Inflammatory macrophage (primary cell): ENCODE measurements around the gene MYPN.
A peak's percentile ranks its signal among the peaks of the same experiment; 100 is the strongest.
"Not testable (repeated sequence)": the region's sequence is repeated elsewhere in the genome, so short reads cannot be mapped to it uniquely, and the experiment has no call there.

Source experiments
- DNase-seq, 2 donors: peaks; one replicate each; pipeline ENCODE4 v3.0.0-alpha.2; 2020 to 2022

Gene MYPN

GRCh38 chr10:68237173-68237572 is 127.9 kb downstream of the MYPN start:
- DNase-seq, result no peak

GRCh38 chr10:68238371-68238770 is 129.1 kb downstream of the MYPN start:
- DNase-seq, result no peak

- no peak for DNase-seq
Measured at GRCh38 chr10:68239069-68239468, 129.8 kb downstream of the MYPN start.

GRCh38 chr10:68239596-68240150 is 130.4 kb downstream of the MYPN start:
- no peak for DNase-seq

GRCh38 chr10:68242051-68242450 is 132.8 kb downstream of the MYPN start:
- DNase-seq, result no peak

GRCh38 chr10:68246397-68246796 is 137.1 kb downstream of the MYPN start:
- DNase-seq, result not testable (repeated sequence)

GRCh38 chr10:68247931-68248330 is 138.6 kb downstream of the MYPN start:
- DNase-seq, result no peak

- no peak for DNase-seq
Measured at GRCh38 chr10:68249297-68249696, 140.0 kb downstream of the MYPN start.

GRCh38 chr10:68251151-68251550 is 141.9 kb downstream of the MYPN start:
- no peak for DNase-seq

- peak in 1 of 2 donors; percentile 5 for DNase-seq
Measured at GRCh38 chr10:68251625-68252495, 142.6 kb downstream of the MYPN start.

- no peak for DNase-seq
Measured at GRCh38 chr10:68253346-68253745, 144.1 kb downstream of the MYPN start.

GRCh38 chr10:68261132-68261856 is 152.0 kb downstream of the MYPN start:
- DNase-seq, result no peak
